Measurements from ENCODE around the gene DLG3.

Gene DLG3

DNA sequence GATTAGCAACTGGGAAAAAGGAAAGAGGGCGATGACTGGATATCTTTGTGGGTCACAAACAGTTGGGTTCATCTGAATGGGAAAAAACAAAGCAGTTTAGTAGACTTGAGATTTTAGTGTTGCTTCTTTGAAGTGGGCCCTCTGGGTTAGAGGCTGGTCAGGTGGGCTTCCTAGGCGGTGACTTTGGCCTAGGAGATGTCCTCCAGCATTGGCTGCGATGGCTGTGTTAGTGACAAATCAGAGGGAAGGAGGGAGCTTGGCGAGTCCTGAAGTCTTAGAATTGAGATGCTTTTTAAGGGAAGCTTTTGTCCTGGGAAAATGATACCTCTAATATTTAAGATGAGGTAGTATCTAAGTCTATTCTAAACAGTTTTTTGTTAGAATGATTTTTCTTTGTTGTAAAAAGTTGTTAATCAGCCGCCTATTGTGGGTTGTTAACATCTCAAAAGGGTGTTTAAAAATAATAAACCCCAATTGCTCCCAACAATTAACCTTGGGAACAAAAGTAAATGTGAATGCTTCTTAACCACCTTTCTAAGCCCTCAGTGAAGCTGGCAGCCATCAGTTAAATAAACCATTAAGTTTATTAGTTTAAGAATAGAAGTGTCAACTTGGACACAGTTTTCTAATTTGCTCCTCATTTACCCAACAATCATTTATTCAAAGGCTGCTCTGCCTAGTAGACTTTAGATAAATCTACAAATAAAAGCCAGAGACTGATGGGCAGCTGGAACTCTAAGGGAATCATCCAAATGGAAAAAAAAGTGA is 31.7 kb downstream of the DLG3 start:
- in situ Hi-C loops (cut with MboI; ENCODE audit: low sequenced_read_pairs) = no loop called here

DNA sequence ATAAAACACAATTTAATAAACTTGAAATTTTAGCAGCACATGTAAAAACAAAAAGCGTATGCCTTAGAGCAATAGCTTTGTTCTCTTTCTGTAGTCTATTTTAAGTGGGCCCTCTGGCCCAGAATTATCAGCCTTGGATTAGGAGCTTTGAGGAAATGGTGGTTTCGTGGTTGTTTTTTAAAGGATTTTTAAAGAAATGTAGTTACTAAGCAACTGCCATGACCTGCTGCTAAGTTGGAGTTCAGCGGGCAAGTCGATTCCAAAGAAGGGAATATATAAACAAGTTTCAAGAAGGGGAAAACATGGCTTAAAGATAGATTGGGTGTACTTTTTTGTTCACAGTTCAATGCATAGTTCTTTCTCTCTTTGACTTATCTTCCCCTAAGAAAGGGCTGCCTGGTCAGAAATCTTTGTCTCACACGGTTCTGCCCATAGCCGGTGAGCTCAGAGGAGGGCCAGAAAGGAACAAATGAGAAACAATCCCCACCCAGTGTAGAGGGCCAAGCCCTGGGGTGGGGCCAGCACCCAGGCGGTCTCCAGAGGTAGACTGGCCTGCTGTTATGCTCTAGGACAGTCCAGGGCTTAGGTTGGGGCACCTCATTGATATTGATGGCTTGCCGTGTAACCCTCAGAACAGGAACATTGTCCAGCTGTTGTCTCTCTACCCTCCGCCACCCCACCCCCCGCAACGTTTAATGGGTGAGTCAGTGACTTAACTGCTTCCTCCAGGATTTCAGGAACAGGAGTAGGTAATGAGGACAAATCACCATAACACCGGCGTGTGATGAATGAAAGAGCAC is 32.5 kb downstream of the DLG3 start:
- in situ Hi-C loops (cut with MboI; ENCODE audit: low sequenced_read_pairs) = no loop called here

DNA sequence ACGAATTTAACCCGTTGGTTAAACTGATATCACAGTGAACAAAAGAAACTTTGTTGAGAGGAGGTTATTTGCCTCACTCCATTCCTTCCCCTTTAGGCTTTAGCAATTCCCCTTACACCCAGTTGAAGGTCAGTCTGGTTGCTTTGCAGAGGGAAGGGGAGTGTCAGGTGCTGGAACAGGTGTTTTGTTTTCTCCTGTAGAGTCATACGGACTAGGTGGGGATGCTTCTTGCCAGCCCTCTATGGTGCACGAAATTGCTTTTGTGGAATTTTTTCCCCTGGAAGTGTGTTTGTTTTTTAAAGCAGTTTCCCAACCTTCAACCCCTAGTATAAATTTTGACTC is 33.1 kb downstream of the DLG3 start:
- in situ Hi-C loops (cut with MboI; ENCODE audit: low sequenced_read_pairs) = no loop called here

DNA sequence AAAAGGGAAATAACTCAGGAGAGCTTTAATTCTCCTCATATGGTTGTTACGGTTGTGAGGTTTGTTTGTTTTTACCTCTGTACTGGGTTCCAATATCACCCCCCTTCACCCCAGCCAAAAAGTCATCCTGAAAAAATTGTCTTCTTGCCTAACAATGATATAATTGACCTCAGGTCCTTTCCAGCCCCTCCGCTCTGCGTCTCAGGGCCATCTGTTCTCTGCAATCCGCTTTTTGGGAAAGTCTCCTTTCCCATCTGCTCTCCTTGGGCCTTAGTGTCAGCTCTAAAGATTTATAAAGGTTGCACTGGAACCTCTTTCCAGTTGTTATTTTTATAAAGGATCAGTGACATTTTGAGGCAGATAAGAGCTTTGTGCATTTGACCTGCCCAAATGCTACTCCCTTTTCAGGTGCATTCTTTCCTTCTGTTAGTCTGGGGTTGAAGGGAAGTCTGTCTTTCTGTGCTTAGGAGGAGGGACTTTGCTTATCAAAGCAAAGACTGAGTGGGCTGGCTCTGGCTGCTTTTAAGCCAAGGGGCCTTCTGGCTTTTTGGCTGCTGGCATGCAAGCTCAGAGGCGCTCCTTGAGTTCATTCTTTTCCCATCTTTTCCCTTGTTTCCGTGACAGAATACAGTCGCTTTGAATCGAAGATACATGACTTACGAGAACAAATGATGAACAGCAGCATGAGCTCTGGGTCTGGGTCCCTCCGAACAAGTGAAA is 34.1 kb downstream of the DLG3 start:
- in situ Hi-C loops (cut with MboI; ENCODE audit: low sequenced_read_pairs) = no loop called here

DNA sequence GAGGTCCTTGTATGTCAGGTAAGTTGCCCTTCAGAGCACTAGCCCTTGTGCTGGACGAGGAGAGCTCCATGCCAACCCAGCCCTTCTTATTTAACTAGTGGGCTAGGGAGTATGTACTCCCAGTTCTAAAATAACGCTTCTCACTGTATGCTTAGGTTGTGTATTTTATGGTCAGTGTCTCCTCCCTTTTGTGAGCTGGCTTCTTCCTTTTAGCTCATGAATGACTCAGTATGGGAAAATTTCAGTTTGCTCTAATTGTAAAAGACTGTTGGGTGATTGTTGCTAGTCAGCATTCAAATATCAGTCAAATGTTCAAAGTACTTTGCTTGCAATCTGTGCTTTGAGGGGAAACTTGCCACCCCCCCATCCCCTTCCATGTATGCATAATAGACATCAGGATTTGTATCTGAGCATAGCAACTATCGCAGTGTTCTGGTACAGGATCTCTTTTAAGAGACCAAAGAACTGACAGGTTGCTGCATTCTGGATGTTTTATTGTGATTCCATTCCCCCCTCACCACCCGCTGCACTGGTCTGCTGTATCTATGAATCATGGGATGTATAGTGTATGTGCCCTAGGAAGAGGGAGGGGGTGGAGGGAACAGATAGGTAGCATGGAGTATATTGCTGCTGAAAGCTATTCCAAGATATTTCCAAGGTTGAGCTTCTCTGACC is 34.7 kb downstream of the DLG3 start:
- in situ Hi-C loops (cut with MboI; ENCODE audit: low sequenced_read_pairs) = no loop called here

DNA sequence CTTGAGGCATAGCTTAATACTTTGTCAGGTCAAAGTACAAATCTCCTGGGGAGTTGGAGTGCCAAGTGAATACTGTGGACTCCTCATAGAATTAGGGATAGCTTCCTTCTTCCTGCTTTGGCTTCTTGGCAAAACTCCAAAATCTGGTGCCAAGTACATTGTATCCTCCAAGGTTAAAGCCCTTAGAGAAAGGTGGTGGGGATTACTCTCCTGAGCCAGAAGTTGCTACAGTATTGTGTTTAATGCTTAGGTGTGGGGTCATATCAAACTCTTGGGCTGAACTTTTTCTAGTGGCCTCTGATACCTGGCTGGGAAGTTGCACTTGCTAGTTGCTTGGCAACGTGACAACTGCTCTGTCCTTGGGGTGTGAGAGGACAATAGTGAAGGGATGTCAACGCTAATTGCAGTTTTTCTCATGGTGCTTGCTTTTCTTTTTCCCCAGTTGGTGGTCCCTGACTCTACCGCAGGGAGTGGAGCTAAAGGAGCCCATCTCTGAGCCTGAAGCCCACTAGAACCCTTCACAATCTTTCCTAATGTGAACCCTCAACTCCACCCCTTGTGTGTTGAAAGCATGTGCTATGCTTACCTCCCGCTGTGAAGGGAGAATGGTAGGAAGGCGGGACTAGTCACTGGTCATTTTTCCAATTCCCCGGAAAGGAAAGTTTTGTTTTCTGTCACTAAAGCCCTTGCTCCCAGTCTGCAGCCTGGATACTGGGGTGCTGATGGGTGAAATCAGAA is 35.5 kb downstream of the DLG3 start:
- in situ Hi-C loops (cut with MboI; ENCODE audit: low sequenced_read_pairs) = no loop called here

DNA sequence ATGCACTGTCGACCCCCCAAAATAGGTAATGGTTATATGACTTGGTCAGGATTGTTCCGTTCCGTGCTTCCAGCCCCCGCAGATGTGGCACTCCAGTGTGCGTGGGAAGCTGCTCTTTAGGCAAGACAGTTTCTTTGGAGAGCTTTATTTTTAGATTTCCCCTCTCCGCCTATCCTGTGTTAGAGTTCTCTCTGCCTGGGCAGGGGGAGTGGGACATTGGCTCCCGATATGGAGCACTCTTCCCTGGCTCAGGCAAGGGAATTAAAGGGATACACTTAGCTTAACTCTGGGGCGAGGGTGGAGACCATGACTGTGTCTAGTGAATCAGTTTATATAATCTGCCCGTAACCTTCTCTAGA is 36.0 kb downstream of the DLG3 start:
- in situ Hi-C loops (cut with MboI; ENCODE audit: low sequenced_read_pairs) = no loop called here

DNA sequence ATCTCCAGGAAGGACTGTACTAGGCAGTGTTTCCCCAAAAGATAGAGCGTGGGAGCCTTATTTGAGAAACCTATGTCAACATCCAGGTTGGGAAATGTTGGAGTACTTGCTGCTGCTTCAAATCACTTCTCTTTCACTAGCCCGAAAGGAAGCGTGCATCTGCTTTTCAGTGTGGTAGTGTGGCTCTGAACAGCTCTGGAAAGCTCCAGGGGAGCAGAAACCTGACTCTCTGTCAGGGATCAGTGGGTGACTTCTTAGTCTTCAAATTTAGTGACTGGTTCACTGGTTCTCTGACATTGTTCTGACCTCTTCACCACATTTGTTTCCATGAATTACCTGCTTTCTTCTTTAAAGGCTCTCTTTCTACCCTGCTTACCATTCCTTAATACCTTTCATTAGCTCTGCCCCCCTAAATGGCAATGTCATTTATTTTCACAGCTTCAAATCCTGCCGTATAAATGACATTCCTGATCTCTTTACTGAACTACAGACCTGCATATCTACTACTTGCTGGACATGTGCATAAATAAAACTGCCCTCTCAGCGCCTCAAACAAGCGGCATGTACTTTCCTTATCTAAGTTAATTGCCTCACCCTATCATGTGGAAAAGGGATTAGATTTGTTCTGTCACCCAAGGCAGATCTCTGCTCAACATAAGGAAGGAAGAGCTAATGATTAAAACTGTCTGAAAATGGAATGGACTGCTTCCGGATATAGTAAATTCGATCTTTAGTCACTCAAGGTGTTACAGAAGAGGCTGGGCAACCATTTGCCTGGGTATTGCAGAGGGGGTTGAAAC is 37.0 kb downstream of the DLG3 start:
- in situ Hi-C loops (cut with MboI; ENCODE audit: low sequenced_read_pairs) = no loop called here

DNA sequence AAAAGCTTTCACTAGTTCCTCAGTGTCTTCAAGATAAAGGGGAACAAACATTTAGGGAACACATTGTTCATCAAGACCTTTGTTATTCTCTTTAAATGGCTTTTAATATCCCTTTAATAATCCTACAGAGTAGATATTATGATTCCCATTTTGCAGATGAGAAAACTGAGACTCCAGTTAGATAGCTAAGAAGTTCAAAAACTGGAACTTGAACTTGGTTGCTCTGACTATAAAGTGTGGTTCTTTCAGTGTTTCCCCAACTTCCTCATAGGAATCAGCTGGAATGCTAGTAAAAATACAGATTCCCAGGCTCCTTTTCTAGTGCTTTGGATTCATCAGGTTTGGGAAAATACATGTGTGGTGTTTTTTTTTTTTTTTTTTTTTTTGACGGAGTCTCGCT is 37.7 kb downstream of the DLG3 start:
- in situ Hi-C loops (cut with MboI; ENCODE audit: low sequenced_read_pairs) = no loop called here

DNA sequence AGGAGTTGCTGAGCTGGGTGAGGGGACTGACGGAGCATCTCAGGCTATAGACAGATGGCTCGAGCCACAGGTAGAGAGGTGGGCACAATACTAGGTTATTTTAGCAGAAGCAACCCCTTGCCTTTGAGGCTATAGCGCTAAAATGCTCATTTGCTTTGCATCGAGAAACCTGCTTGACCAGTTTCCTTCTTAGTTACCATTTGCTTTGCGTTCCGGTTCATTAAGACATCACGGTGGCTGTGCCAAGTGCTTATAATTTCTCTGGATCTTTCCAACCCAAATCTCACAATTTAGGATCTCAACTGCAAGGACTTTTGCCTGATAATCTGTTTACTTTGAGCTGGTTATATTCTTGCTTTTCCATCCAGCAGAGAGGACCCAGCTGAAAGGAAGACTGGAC is 40.8 kb downstream of the DLG3 start:
- in situ Hi-C loops (cut with MboI; ENCODE audit: low sequenced_read_pairs) = no loop called here

DNA sequence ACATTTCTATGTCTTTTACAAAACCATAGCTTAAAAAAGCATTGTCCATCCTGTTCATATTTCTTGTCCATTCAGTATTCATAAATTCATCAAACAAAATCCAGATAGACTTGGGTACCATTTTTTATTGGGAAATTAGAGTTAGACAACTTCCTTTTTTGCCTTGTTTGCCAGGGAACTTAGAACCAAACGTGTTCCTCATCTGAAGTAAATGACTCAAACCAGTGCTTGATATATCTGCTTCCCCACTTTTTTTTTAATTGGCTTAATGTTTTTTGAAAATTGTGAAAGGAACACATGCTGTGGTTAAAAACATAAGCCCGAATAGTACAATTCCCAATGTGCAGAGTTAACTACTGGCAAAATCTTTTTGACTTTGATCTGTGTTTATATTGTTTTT is 44.2 kb downstream of the DLG3 start:
- in situ Hi-C loops (cut with MboI; ENCODE audit: low sequenced_read_pairs) = no loop called here

DNA sequence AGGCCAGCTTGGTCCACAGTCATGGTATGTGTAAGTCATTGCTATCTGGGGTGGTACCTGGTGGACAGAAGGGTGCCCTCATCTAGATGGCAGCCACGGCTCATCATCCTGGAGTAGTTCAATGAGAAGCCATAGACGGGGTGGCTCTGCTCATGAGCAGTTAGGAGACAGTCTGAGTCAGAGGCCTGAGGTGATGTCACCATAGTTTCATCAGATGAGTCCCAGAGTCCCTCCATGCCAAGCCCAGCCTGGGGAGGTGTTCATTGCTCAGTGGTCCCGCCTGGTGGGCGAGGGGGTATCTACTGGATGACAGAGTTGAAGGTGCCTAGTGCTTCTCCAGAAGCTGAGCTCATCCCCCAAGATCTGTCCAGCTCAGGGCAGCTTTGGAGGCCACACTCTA is 49.8 kb downstream of the DLG3 start:
- in situ Hi-C loops (cut with MboI; ENCODE audit: low sequenced_read_pairs) = no loop called here

DNA sequence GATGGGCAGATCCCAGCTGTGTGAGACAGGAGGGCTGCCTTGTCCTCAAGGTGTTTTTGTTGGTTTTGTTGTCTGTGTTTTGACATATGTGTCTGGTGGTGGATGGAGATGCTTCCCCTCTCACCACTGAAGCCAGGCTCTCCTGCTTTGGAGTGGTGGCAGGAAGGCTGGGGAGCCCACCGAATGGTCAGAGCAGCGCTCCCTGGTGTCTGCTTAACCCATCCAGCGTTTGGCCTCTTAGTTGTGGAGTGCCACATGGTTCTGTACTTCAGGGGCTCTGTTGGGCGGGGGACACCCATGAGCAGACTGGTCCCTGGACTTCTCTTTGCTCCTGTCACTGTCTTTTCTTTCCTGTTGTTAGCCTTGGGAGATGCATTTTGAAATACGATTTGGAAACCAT is 51.9 kb downstream of the DLG3 start:
- in situ Hi-C loops (cut with MboI; ENCODE audit: low sequenced_read_pairs) = no loop called here

DNA sequence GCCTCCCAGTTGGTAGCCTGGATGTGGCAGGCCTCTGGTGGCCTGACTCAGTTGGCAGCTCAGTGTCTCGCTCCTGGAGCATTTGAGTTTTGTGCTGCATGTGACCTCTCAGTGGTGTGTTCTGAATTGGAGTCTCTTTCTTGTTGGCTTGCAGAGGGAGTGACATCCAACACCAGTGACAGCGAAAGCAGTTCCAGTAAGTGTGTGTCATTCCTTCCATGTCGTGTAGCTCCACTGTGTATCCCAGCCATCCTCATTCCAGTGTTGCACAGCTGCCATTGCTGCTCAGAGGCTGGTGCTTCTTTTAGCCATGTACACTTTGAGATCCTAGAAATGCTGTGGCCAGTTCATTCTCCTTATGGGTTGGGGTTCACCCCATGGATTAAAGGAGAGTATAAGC is 52.4 kb downstream of the DLG3 start:
- in situ Hi-C loops (cut with MboI; ENCODE audit: low sequenced_read_pairs) = no loop called here

DNA sequence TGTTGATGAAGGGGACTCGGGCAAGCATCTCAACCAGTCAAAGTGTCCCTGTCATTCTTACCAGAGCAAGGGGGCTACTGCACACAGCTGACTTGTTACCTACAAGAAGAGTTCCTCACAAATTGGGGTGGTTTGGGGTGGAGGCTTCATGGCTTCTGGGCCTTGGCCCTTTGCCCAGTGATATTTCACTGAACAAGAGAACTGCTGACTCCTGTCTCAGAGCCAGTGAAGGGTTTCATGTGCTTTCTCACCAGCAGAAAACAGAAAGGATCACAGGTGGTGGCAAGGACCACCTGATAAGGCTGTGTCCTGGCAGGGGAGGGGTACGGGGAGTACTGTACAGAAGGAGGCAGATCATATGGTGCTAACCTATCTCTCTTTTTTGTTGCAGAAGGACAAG is 53.5 kb downstream of the DLG3 start:
- in situ Hi-C loops (cut with MboI; ENCODE audit: low sequenced_read_pairs) = no loop called here

DNA sequence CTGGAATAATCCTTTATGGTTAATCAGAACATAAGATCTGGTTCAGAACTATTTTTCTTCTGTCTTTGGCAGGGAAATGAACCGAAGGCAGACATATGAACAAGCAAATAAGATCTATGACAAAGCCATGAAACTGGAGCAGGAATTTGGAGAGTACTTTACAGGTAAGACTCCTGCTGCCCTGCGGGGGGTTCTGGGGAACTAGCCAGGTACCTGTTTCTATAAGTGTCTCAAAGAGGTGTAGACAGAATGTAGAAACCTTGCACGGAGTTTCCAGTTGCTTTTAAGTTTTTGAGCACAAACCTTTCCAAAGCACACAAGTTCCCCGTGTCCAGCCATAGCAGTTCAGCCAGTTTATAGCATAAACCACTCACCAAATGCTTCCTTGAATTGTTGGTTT is 56.2 kb downstream of the DLG3 start:
- in situ Hi-C loops (cut with MboI; ENCODE audit: low sequenced_read_pairs) = no loop called here

DNA sequence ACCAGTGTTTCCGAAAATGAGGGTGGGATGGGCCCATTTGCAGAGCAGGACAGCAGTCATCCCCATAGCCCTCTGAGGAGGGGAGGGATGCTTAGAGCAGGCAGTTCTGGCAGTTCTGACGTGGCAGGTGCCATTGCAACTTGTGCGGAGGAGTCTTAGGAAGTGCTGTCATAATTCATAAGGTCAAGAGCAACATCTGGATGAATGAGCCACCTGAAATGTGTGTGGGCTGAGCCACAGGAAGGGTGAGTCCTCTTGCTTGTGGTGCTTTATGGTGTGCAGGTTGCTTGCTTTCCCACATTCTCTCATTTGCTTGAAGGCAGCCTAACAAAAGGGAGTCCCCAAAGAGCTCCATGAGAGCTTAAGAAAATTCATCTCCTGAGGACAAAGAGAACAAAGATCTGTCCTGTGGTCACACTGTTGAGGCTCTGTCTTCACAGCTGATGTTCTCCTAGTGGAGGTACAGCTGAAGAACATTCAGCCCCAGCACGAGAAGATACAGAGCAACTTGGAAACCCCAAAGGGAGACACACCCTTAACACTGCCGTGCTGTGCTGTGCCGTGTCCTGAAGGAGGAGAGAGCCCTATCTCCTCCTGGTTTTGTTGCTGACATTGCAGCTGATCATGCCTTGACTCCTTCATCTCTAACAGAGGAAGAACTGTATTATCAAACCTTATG is 60.3 kb downstream of the DLG3 start:
- in situ Hi-C loops (cut with MboI; ENCODE audit: low sequenced_read_pairs) = no loop called here

DNA sequence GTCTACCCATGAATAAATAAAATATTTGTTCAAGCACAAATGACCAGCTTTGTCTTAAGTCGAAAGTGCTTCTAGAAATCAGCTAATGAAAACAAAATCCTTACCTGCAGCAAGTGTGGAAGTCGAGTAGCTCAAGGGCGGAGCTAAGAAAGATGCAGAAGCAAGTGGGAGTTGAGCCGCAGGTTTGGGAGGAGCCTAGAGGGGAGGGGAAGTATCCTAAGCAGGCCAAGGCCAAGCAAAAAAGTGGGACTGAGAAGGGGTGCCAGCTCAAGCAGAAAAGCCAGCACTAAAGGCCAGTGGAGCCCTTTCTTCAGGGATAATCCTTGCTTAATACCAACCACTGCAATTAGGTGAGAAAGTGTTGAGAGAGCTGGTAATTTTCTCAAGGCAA is 60.8 kb downstream of the DLG3 start:
- in situ Hi-C loops (cut with MboI; ENCODE audit: low sequenced_read_pairs) = no loop called here

DNA sequence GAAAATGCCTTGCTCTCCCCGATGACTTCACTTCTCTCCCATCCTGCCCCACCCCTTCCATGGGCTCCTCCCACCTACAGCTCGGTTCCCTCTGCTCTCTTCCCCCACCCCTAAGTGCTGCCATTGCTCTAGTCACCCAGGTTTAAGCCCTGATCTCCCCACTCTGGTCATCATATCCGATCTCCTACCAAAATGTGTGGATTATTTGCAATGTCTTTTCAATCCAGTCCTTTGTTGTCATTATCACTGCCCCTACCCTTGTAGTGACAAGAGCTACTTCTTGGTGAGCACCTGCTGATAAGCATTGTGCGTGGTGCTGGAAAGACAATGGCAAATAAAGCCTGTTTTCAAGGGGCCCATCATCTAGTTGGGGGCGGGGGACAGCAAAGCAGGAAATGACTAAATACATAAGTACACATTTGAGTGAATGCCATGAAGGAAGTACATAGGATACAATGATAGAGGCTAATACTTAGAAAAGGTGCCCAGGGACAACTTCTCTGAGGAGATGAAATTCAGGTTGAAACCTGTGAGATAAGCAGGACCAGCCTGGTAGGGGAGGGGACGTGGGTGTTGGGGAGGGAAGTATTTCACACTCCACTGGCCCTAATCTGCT is 63.8 kb downstream of the DLG3 start:
- in situ Hi-C loops (cut with MboI; ENCODE audit: low sequenced_read_pairs) = no loop called here

Measured in hTERT RPE-1 (cell line).